Measurements from ENCODE around the gene SLC22A16.

DNA sequence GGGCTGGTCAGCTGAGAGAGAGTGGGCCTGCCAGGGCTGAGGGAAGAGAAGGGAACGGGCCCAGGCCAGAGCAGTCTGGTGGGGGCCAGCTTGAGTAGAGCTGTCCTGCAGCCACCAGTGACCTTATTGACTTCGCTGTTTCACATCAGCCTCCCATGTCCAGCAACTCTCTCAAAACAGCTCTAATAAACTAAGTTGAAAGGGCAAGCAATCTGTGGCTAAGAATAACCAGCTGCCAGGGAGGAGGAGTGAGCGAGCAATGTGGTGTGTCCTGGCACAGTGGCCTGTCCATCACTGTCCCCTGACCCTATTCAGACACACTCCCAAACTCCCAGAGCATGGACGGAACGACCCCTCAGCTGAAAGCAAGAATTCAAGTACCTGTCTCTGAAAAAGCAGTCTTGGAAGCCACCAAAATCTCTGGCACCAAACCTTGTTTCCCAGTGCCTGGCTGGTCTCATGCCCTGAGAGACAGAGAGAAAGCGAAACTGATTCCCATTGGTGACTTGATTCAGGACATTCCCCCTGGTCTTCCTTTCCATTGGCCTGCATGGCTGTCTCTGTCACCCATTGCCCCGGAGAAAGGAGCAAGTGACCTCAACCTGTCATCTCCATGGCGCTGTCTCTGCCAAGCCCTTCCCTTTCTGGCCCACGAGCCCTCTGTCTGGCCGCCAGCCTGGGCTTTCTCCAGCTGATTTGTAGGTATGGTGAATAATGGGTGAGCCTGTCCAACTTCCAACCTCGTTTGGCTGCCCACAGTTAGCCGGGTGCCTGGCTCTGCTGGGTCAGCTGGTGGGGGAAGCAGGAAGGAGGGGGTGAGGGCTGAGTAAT is 61.1 kb downstream of the SLC22A16 start, which contains the start of gene DDO:
- no peak for TF ChIP-seq EZH2 (IDR thresholded peaks at IDR 0.05; ENCODE audit: insufficient read depth, poor library complexity, severe bottlenecking)
- no peak for TF ChIP-seq EZH2phosphoT487 (IDR thresholded peaks at IDR 0.05; ENCODE audit: insufficient read depth, low read depth)
